GM23338 (cell line): ENCODE data around the gene RAX. TPM values are rescaled to one million over a fixed set of nuclear protein-coding genes. Genes with fewer than 3 reads are reported as not detected.

Source experiments
- ATAC-seq: fragments of 200-7000 bp; cut with Tn5 transposase; 3 replicates; pipeline ENCODE4 v1.9.1; 2020
- DNase-seq: peaks from one replicate; pipeline ENCODE4 v3.0.0-alpha.2; 2015; ENCODE audit warnings: low spot score
- H2AFZ ChIP-seq: fragments of 200-600 bp; sonication (generic); 2 replicates; pipeline ENCODE4 v1.8.0; 2016; ENCODE audit warnings: antibody characterized with exemption, mild to moderate bottlenecking, moderate library complexity
- H3F3A ChIP-seq: fragments of 200-600 bp; sonication (generic); replicated peaks from 2 replicates; pipeline ENCODE4 v1.8.0; 2017; ENCODE audit warnings: antibody characterized with exemption, mixed run types, low read depth
- H3K27ac ChIP-seq: fragments of 200-600 bp; sonication (generic); 2 replicates; pipeline ENCODE4 v1.6.1; 2016; ENCODE audit warnings: low read depth
- H3K27me3 ChIP-seq: fragments of 200-600 bp; sonication (generic); 2 replicates; pipeline ENCODE4 v1.8.0; 2016; ENCODE audit warnings: mild to moderate bottlenecking, mixed run types, moderate library complexity; ENCODE audit not compliant: insufficient read depth
- H3K36me3 ChIP-seq: fragments of 200-600 bp; sonication (generic); 2 replicates; pipeline ENCODE4 v1.8.0; 2016; ENCODE audit warnings: mild to moderate bottlenecking; ENCODE audit not compliant: insufficient read depth
- H3K4me1 ChIP-seq: fragments of 200-600 bp; sonication (generic); 2 replicates; pipeline ENCODE4 v1.8.0; 2016; ENCODE audit warnings: mild to moderate bottlenecking, moderate library complexity; ENCODE audit not compliant: insufficient read depth
- H3K4me2 ChIP-seq: fragments of 200-600 bp; sonication (generic); 2 replicates; pipeline ENCODE4 v1.7.1; 2017; ENCODE audit warnings: mixed run types
- H3K4me3 ChIP-seq: fragments of 200-600 bp; sonication (generic); 2 replicates; pipeline ENCODE4 v1.6.1; 2016; ENCODE audit warnings: mixed run types
- H3K79me2 ChIP-seq: fragments of 200-600 bp; sonication (generic); replicated peaks from 2 replicates; pipeline ENCODE4 v1.8.0; 2017; ENCODE audit warnings: mild to moderate bottlenecking; ENCODE audit not compliant: insufficient read depth
- H3K9me2 ChIP-seq: fragments of 200-600 bp; sonication (generic); 2 replicates; pipeline ENCODE4 v1.8.0; 2017; ENCODE audit not compliant: insufficient read depth
- H4K20me1 ChIP-seq: fragments of 200-600 bp; sonication (generic); replicated peaks from 2 replicates; pipeline ENCODE4 v1.8.0; 2017; ENCODE audit warnings: mild to moderate bottlenecking; ENCODE audit not compliant: insufficient read depth
- H3K27ac Mint-ChIP-seq: 2 replicates; pipeline ENCODE4 v1.8.0; 2020; ENCODE audit warnings: inconsistent platforms, mild to moderate bottlenecking, moderate library complexity, mixed read lengths
- H3K27me3 Mint-ChIP-seq: 3 replicates; pipeline ENCODE4 v1.8.0; 2022; ENCODE audit warnings: low read depth, mild to moderate bottlenecking, moderate library complexity, mixed read lengths, inconsistent platforms; ENCODE audit not compliant: insufficient read depth, poor library complexity
- H3K36me3 Mint-ChIP-seq: 3 replicates; pipeline ENCODE4 v1.8.0; 2021; ENCODE audit warnings: low read depth, mild to moderate bottlenecking, inconsistent platforms, moderate library complexity, mixed read lengths
- H3K4me1 Mint-ChIP-seq: 3 replicates; pipeline ENCODE4 v1.8.0; 2020; ENCODE audit warnings: mild to moderate bottlenecking, inconsistent platforms, mixed read lengths
- H3K4me3 Mint-ChIP-seq: 3 replicates; pipeline ENCODE4 v1.8.0; 2021; ENCODE audit warnings: moderate library complexity, mild to moderate bottlenecking, inconsistent platforms, mixed read lengths
- H3K9me3 Mint-ChIP-seq: 3 replicates; pipeline ENCODE4 v1.8.0; 2020; ENCODE audit warnings: moderate library complexity, mild to moderate bottlenecking, inconsistent platforms, mixed read lengths
- CTCF ChIP-seq, 2 experiments: fragments of 200-600 bp in 1 of 2; sonication (generic) in 1 of 2; conservative IDR thresholded peaks; 2 replicates each; pipeline versions ENCODE4 v1.5.1 to v1.6.1; 2016 to 2017; ENCODE audit warnings: antibody characterized with exemption in 2 of 2, low read depth in 2 of 2, mild to moderate bottlenecking in 2 of 2, moderate library complexity in 1 of 2
- EZH2 ChIP-seq: fragments of 200-600 bp; sonication (generic); IDR thresholded peaks from one replicate; pipeline ENCODE4 v1.8.0; 2017; ENCODE audit warnings: antibody characterized with exemption, mild to moderate bottlenecking, low read depth; ENCODE audit not compliant: unreplicated experiment
- EZH2phosphoT487 ChIP-seq: fragments of 200-600 bp; sonication (generic); IDR thresholded peaks from one replicate; pipeline ENCODE4 v1.8.1; 2018; ENCODE audit warnings: antibody characterized with exemption; ENCODE audit not compliant: unreplicated experiment
- NANOG ChIP-seq: IDR thresholded peaks from 2 replicates; pipeline ENCODE4 v1.6.1; 2016; ENCODE audit warnings: antibody characterized with exemption, borderline replicate concordance
- POLR2AphosphoS5 ChIP-seq: IDR thresholded peaks from 2 replicates; pipeline ENCODE4 v1.6.1; 2016; ENCODE audit warnings: antibody characterized with exemption, low read depth
- polyA plus RNA-seq: library from polyadenylated mRNA; unstranded; fragments of >200 nt; fragmentation: Nextera tagmentation; extraction: Ambion mirVana; gene quantifications from 2 replicates; pipeline ENCODE4 v1.2.1, GENCODE V29; 2016
- total RNA-seq: library from RNA; depleted of rRNA; stranded (reverse); fragments of >200 nt; shearing (Covaris generic); gene quantifications from 2 replicates; pipeline ENCODE4 v1.2.3, GENCODE V29; 2014

The RAX gene
- total and polyA plus RNA-seq, 2 experiments from 2014 or later = 0.03 to 0.16 TPM

GRCh38 chr18:59269563-59270119 is 3.6 kb downstream of the RAX start:
- Histone ChIP-seq H3K9me2 (no peaks in the 10 kb centered on the region), H3K79me2 (no peaks in the 10 kb centered on the region), H3F3A (peaks cover 25% of the 10 kb centered on the region), H3K4me2 (peak overlapping the region; percentile 87), H3K27ac (no peak overlapping the region), H3K36me3 (no peaks in the 10 kb centered on the region), H3K27me3 (peaks cover 99% of the 10 kb centered on the region), H3K4me1 (peaks cover 62% of the 10 kb centered on the region), H4K20me1 (peaks cover 26% of the 10 kb centered on the region), H3K4me3 (peak overlapping the region; percentile 69), H2AFZ (peak overlapping the region; percentile 90)
- H3K4me3 Mint-ChIP-seq = peak overlapping the region; percentile 74
- TF ChIP-seq EZH2 = peak; percentile 92
- no peak for TF ChIP-seq NANOG
- peaks cover 39% of the 10 kb centered on the region for H3K4me1 Mint-ChIP-seq
- DNase-seq (no peak), ATAC-seq (no peak)
- H3K9me3 Mint-ChIP-seq = peaks cover 3% of the 10 kb centered on the region; the same call in 2 of the 3 replicates
- no peaks in the 10 kb centered on the region; the same call in 2 of the 3 replicates for H3K36me3 Mint-ChIP-seq
- peaks cover 90% of the 10 kb centered on the region for H3K27me3 Mint-ChIP-seq
- no peak overlapping the region for H3K27ac Mint-ChIP-seq

GRCh38 chr18:59268721-59269562 is 4.3 kb downstream of the RAX start:
- H2AFZ ChIP-seq = peak overlapping the region; percentile 91
- H3K9me2 ChIP-seq = no peaks in the 10 kb centered on the region
- ATAC-seq (peak; percentile 23), DNase-seq (peak; percentile 87)
- H3K79me2 ChIP-seq = no peaks in the 10 kb centered on the region
- H3K27ac ChIP-seq = no peak overlapping the region
- H3K27ac Mint-ChIP-seq = no peak overlapping the region
- H3K4me1 Mint-ChIP-seq = peaks cover 36% of the 10 kb centered on the region
- no peak for TF ChIP-seq POLR2AphosphoS5
- TF ChIP-seq EZH2phosphoT487 = no peak
- peak; percentile 75 for TF ChIP-seq EZH2
- TF ChIP-seq CTCF (conservative IDR thresholded peaks at IDR 0.05; ENCODE audit: low read depth in 2 of 2) = peak in 1 of 2 experiments; percentile 55; a peak in 2 of 4 replicates
- H3K36me3 ChIP-seq = no peaks in the 10 kb centered on the region
- H3K36me3 Mint-ChIP-seq = no peaks in the 10 kb centered on the region; the same call in 2 of the 3 replicates
- peaks cover 3% of the 10 kb centered on the region; the same call in 2 of the 3 replicates for H3K9me3 Mint-ChIP-seq
- peaks cover 90% of the 10 kb centered on the region for H3K27me3 Mint-ChIP-seq
- H3K4me3 ChIP-seq = peak overlapping the region; percentile 69
- H4K20me1 ChIP-seq = peaks cover 23% of the 10 kb centered on the region
- H3K27me3 ChIP-seq = peaks cover 99% of the 10 kb centered on the region
- peaks cover 25% of the 10 kb centered on the region for H3F3A ChIP-seq
- H3K4me3 Mint-ChIP-seq = peak overlapping the region; percentile 74
- peak overlapping the region; percentile 88 for H3K4me2 ChIP-seq
- peaks cover 61% of the 10 kb centered on the region for H3K4me1 ChIP-seq
